SK-N-SH treated with all-trans-retinoic acid at 6 μM for 48 hours (cell line): Measurements from ENCODE around the gene ULK4.

ENCODE experiments used
- ATAC-seq: fragments of 200-7000 bp; cut with Tn5 transposase; 3 replicates; pipeline ENCODE4 v1.9.1; 2020; ENCODE audit warnings: mild to moderate bottlenecking, moderate library complexity
- ARNTL ChIP-seq: fragments of 450-650 bp; formaldehyde crosslinking; IDR thresholded peaks from 2 replicates; pipeline ENCODE4 v1.5.0; 2020; ENCODE audit warnings: low read depth, mild to moderate bottlenecking, moderate library complexity, borderline replicate concordance
- BACH2 ChIP-seq: fragments of 250-450 bp; sonication (Bioruptor Pico); IDR thresholded peaks from 2 replicates; pipeline ENCODE4 v1.9.0; 2021; ENCODE audit warnings: mild to moderate bottlenecking, borderline replicate concordance
- CSDC2 ChIP-seq: fragments of 250-450 bp; sonication (Bioruptor Pico); IDR thresholded peaks from 2 replicates; pipeline ENCODE4 v1.5.0; 2020; ENCODE audit warnings: mild to moderate bottlenecking, moderate library complexity
- ESRRG ChIP-seq: fragments of 250-450 bp; sonication (Bioruptor Pico); IDR thresholded peaks from 2 replicates; pipeline ENCODE4 v1.6.1; 2021; ENCODE audit warnings: mild to moderate bottlenecking
- GLIS3 ChIP-seq: fragments of 250-450 bp; sonication (Bioruptor Pico); IDR thresholded peaks from 2 replicates; pipeline ENCODE4 v1.5.0; 2020; ENCODE audit warnings: mild to moderate bottlenecking, moderate library complexity
- ISL1 ChIP-seq: fragments of 250-450 bp; sonication (Bioruptor Pico); IDR thresholded peaks from 2 replicates; pipeline ENCODE4 v2.1.2; 2022; ENCODE audit warnings: mild to moderate bottlenecking, moderate library complexity
- OSR1 ChIP-seq: fragments of 250-450 bp; sonication (Bioruptor Pico); IDR thresholded peaks from 2 replicates; pipeline ENCODE4 v1.8.0; 2022; ENCODE audit warnings: moderate library complexity, mild to moderate bottlenecking, inconsistent platforms
- PPARA ChIP-seq: fragments of 250-450 bp; sonication (Bioruptor Pico); IDR thresholded peaks from 2 replicates; pipeline ENCODE4 v1.5.0; 2020; ENCODE audit warnings: mild to moderate bottlenecking, borderline replicate concordance
- RARB ChIP-seq: fragments of 250-450 bp; sonication (Bioruptor Pico); IDR thresholded peaks from 2 replicates; pipeline ENCODE4 v1.8.0; 2021; ENCODE audit warnings: mild to moderate bottlenecking, moderate library complexity
- SNAI2 ChIP-seq: fragments of 250-450 bp; sonication (Bioruptor Pico); IDR thresholded peaks from 2 replicates; pipeline ENCODE4 v1.5.0; 2020; ENCODE audit warnings: mild to moderate bottlenecking, moderate library complexity
- TCF4 ChIP-seq: fragments of 250-450 bp; sonication (Bioruptor Pico); IDR thresholded peaks from 2 replicates; pipeline ENCODE4 v1.8.0; 2021; ENCODE audit warnings: mild to moderate bottlenecking, moderate library complexity, borderline replicate concordance
- TOX ChIP-seq: fragments of 250-450 bp; sonication (Bioruptor Pico); IDR thresholded peaks from 2 replicates; pipeline ENCODE4 v1.8.0; 2021; ENCODE audit warnings: mild to moderate bottlenecking, moderate library complexity, borderline replicate concordance
- ZC3H10 ChIP-seq: fragments of 250-450 bp; sonication (Bioruptor Pico); IDR thresholded peaks from 2 replicates; pipeline ENCODE4 v1.5.1; 2021; ENCODE audit warnings: mild to moderate bottlenecking, moderate library complexity
- ZFP3 ChIP-seq: fragments of 250-450 bp; sonication (Bioruptor Pico); IDR thresholded peaks from 2 replicates; pipeline ENCODE4 v1.5.0; 2020; ENCODE audit warnings: mild to moderate bottlenecking, moderate library complexity
- ZFP30 ChIP-seq: fragments of 450-650 bp; formaldehyde crosslinking; IDR thresholded peaks from 2 replicates; pipeline ENCODE4 v1.5.0; 2022; ENCODE audit warnings: mild to moderate bottlenecking, moderate library complexity
- ZNF565 ChIP-seq: fragments of 450-650 bp; formaldehyde crosslinking; conservative IDR thresholded peaks from 2 replicates; pipeline ENCODE4 v1.5.0; 2020; ENCODE audit warnings: low read depth, mild to moderate bottlenecking, moderate library complexity
- ZNF70 ChIP-seq: fragments of 450-650 bp; formaldehyde crosslinking; IDR thresholded peaks from 2 replicates; pipeline ENCODE4 v1.5.0; 2020; ENCODE audit warnings: mild to moderate bottlenecking, moderate library complexity
- ZNF8 ChIP-seq: fragments of 450-650 bp; formaldehyde crosslinking; IDR thresholded peaks from 2 replicates; pipeline ENCODE4 v1.5.0; 2020; ENCODE audit warnings: mild to moderate bottlenecking, moderate library complexity
- TF ChIP-seq, protein P1 (sequence below): fragments of 250-450 bp; sonication (Bioruptor Pico); IDR thresholded peaks from 2 replicates; pipeline ENCODE4 v1.5.1; 2021; ENCODE audit warnings: mild to moderate bottlenecking, moderate library complexity
- TF ChIP-seq, protein P2 (sequence below): fragments of 250-450 bp; sonication (Bioruptor Pico); IDR thresholded peaks from 2 replicates; pipeline ENCODE4 v1.5.1; 2020; ENCODE audit warnings: low read depth, mild to moderate bottlenecking, moderate library complexity
- TF ChIP-seq, protein P3 (sequence below): fragments of 250-450 bp; sonication (Bioruptor Pico); IDR thresholded peaks from 2 replicates; pipeline ENCODE4 v1.5.0; 2020; ENCODE audit warnings: mild to moderate bottlenecking, moderate library complexity
- TF ChIP-seq, protein P4 (sequence below): fragments of 250-450 bp; sonication (Bioruptor Pico); IDR thresholded peaks from 2 replicates; pipeline ENCODE4 v1.8.0; 2020; ENCODE audit warnings: mild to moderate bottlenecking, moderate library complexity, borderline replicate concordance
- TF ChIP-seq, protein P5 (sequence below): fragments of 250-450 bp; sonication (Bioruptor Pico); IDR thresholded peaks from 2 replicates; pipeline ENCODE4 v1.8.0; 2021; ENCODE audit warnings: low read depth, mild to moderate bottlenecking, moderate library complexity, borderline replicate concordance

The ULK4 gene

DNA sequence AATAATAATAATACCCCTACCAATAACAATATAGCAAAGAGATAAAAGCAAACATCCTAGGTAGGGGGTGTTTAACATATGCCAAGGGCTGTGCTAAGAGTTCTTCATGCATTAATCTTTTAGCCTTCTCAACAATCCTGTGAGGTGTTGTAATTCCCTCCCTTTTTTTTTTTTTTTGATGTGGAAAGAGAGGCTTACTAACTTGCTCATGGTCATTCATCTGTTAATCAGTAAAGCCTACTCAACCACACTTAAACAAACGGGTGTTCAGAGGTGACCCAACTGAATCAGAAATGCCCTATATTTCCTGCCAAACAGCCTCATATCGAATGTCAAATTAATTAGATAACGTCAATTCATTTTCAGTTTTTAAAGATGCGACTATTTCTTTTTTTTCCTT lies 530.5 kb downstream of the ULK4 start:
- no peak for TF ChIP-seq ZFP3 (CRISPR knock-in tag)
- no peak for TF ChIP-seq TOX (CRISPR knock-in tag)
- no peak for TF ChIP-seq ZNF565 (CRISPR knock-in tag)
- TF ChIP-seq ESRRG, result no peak
- no peak for TF ChIP-seq RARB
- TF ChIP-seq ARNTL (CRISPR knock-in tag), result no peak
- TF ChIP-seq, protein P1, sequence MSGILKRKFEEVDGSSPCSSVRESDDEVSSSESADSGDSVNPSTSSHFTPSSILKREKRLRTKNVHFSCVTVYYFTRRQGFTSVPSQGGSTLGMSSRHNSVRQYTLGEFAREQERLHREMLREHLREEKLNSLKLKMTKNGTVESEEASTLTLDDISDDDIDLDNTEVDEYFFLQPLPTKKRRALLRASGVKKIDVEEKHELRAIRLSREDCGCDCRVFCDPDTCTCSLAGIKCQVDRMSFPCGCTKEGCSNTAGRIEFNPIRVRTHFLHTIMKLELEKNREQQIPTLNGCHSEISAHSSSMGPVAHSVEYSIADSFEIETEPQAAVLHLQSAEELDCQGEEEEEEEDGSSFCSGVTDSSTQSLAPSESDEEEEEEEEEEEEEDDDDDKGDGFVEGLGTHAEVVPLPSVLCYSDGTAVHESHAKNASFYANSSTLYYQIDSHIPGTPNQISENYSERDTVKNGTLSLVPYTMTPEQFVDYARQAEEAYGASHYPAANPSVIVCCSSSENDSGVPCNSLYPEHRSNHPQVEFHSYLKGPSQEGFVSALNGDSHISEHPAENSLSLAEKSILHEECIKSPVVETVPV (CRISPR knock-in tag), result no peak
- TF ChIP-seq SNAI2, result no peak
- no peak for TF ChIP-seq GLIS3 (CRISPR knock-in tag)
- no peak for TF ChIP-seq ISL1 (CRISPR knock-in tag)
- TF ChIP-seq OSR1 (CRISPR knock-in tag), result no peak
- no peak for TF ChIP-seq ZC3H10 (CRISPR knock-in tag)
- no peak for TF ChIP-seq ZNF8 (CRISPR knock-in tag)
- TF ChIP-seq, protein P2, sequence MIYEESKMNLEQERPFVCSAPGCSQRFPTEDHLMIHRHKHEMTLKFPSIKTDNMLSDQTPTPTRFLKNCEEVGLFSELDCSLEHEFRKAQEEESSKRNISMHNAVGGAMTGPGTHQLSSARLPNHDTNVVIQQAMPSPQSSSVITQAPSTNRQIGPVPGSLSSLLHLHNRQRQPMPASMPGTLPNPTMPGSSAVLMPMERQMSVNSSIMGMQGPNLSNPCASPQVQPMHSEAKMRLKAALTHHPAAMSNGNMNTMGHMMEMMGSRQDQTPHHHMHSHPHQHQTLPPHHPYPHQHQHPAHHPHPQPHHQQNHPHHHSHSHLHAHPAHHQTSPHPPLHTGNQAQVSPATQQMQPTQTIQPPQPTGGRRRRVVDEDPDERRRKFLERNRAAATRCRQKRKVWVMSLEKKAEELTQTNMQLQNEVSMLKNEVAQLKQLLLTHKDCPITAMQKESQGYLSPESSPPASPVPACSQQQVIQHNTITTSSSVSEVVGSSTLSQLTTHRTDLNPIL (CRISPR knock-in tag), result no peak
- TF ChIP-seq, protein P3, sequence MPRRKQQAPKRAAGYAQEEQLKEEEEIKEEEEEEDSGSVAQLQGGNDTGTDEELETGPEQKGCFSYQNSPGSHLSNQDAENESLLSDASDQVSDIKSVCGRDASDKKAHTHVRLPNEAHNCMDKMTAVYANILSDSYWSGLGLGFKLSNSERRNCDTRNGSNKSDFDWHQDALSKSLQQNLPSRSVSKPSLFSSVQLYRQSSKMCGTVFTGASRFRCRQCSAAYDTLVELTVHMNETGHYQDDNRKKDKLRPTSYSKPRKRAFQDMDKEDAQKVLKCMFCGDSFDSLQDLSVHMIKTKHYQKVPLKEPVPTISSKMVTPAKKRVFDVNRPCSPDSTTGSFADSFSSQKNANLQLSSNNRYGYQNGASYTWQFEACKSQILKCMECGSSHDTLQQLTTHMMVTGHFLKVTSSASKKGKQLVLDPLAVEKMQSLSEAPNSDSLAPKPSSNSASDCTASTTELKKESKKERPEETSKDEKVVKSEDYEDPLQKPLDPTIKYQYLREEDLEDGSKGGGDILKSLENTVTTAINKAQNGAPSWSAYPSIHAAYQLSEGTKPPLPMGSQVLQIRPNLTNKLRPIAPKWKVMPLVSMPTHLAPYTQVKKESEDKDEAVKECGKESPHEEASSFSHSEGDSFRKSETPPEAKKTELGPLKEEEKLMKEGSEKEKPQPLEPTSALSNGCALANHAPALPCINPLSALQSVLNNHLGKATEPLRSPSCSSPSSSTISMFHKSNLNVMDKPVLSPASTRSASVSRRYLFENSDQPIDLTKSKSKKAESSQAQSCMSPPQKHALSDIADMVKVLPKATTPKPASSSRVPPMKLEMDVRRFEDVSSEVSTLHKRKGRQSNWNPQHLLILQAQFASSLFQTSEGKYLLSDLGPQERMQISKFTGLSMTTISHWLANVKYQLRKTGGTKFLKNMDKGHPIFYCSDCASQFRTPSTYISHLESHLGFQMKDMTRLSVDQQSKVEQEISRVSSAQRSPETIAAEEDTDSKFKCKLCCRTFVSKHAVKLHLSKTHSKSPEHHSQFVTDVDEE, result no peak
- ATAC-seq, result no peak

DNA sequence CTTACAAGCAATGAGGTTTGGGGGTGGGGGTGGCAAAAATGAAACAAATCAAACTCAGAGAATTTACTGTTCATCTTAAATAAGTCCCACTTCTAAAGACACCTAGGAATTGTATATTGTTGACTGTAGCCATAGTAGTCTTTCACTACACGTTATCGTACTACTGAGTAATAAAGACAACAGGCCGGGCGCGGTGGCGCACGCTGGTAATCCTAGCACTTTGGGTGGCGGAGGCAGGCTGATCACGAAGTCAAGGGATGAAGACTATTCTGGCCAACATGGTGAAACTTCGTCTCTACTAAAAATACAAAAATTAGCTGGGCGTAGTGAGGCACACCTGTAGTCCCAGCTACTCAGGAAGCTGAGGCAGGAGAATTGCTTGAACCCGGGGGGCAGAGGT lies 531.0 kb downstream of the ULK4 start:
- ATAC-seq, result no peak
- TF ChIP-seq ARNTL (CRISPR knock-in tag), result no peak
- TF ChIP-seq, protein P4, sequence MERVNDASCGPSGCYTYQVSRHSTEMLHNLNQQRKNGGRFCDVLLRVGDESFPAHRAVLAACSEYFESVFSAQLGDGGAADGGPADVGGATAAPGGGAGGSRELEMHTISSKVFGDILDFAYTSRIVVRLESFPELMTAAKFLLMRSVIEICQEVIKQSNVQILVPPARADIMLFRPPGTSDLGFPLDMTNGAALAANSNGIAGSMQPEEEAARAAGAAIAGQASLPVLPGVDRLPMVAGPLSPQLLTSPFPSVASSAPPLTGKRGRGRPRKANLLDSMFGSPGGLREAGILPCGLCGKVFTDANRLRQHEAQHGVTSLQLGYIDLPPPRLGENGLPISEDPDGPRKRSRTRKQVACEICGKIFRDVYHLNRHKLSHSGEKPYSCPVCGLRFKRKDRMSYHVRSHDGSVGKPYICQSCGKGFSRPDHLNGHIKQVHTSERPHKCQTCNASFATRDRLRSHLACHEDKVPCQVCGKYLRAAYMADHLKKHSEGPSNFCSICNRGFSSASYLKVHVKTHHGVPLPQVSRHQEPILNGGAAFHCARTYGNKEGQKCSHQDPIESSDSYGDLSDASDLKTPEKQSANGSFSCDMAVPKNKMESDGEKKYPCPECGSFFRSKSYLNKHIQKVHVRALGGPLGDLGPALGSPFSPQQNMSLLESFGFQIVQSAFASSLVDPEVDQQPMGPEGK, result no peak
- TF ChIP-seq OSR1 (CRISPR knock-in tag), result no peak
- TF ChIP-seq ZC3H10 (CRISPR knock-in tag), result no peak
- TF ChIP-seq ESRRG, result no peak
- TF ChIP-seq, protein P5, sequence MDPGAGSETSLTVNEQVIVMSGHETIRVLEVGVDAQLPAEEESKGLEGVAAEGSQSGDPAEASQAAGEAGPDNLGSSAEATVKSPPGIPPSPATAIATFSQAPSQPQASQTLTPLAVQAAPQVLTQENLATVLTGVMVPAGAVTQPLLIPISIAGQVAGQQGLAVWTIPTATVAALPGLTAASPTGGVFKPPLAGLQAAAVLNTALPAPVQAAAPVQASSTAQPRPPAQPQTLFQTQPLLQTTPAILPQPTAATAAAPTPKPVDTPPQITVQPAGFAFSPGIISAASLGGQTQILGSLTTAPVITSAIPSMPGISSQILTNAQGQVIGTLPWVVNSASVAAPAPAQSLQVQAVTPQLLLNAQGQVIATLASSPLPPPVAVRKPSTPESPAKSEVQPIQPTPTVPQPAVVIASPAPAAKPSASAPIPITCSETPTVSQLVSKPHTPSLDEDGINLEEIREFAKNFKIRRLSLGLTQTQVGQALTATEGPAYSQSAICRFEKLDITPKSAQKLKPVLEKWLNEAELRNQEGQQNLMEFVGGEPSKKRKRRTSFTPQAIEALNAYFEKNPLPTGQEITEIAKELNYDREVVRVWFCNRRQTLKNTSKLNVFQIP, result no peak
- TF ChIP-seq, protein P2 (CRISPR knock-in tag), result no peak
- no peak for TF ChIP-seq ZNF8 (CRISPR knock-in tag)
- no peak for TF ChIP-seq ZFP3 (CRISPR knock-in tag)
- no peak for TF ChIP-seq ZFP30 (CRISPR knock-in tag)
- no peak for TF ChIP-seq GLIS3 (CRISPR knock-in tag)
- TF ChIP-seq, protein P3, result no peak
- no peak for TF ChIP-seq ZNF70 (CRISPR knock-in tag)
- no peak for TF ChIP-seq RARB
- no peak for TF ChIP-seq ZNF565 (CRISPR knock-in tag)
- TF ChIP-seq, protein P1 (CRISPR knock-in tag), result no peak
- no peak for TF ChIP-seq CSDC2 (CRISPR knock-in tag)
- no peak for TF ChIP-seq BACH2 (CRISPR knock-in tag)
- no peak for TF ChIP-seq PPARA (CRISPR knock-in tag)
- TF ChIP-seq TCF4 (CRISPR knock-in tag), result no peak
